Stimulated activated CD4-positive, alpha-beta T cell treated with anti-CD3 and anti-CD28 coated beads, Interleukin-4, amount 100 ng/mL, for 48 hours (primary cell): ENCODE data around the gene ACACA.
"Not testable (repeated sequence)": the region's sequence is repeated elsewhere in the genome, so short reads cannot be mapped to it uniquely, and the experiment has no call there.

Source experiments
- DNase-seq, 2 donors: peaks; one replicate each; pipeline ENCODE4 v3.0.0-alpha.2; 2020; ENCODE audit warnings: low read depth in 2 of 2

ACACA gene

GRCh38 chr17:37406635-37407461, at the start of gene ACACA, which contains the start of gene TADA2A:
ACACA (minus strand) TSS chr17:37406836; CDS start chr17:37406299, 537 bp downstream.
TADA2A (plus strand) TSS chr17:37406886; CDS start chr17:37411366, 4,480 bp downstream.
- DNase-seq, result peak; percentile 61 to 76

- no peak for DNase-seq
Measured at GRCh38 chr17:37450112-37450511, 43.5 kb upstream of the ACACA start.

GRCh38 chr17:37447641-37448040, 41.0 kb upstream of the ACACA start:
- DNase-seq, result no peak

- DNase-seq, result no peak
Measured at GRCh38 chr17:37446027-37446426, 39.4 kb upstream of the ACACA start.

GRCh38 chr17:37441369-37442014, 34.9 kb upstream of the ACACA start:
- not testable (repeated sequence) for DNase-seq

GRCh38 chr17:37440424-37440823, 33.8 kb upstream of the ACACA start:
- no peak for DNase-seq

- no peak for DNase-seq
Measured at GRCh38 chr17:37438141-37438540, 31.5 kb upstream of the ACACA start.

- DNase-seq, result no peak
Measured at GRCh38 chr17:37432671-37433070, 26.0 kb upstream of the ACACA start.

GRCh38 chr17:37430051-37430627, 23.5 kb upstream of the ACACA start:
- DNase-seq, result no peak

- DNase-seq, result no peak
Measured at GRCh38 chr17:37429453-37429852, 22.8 kb upstream of the ACACA start.

- DNase-seq, result no peak
Measured at GRCh38 chr17:37429039-37429438, 22.4 kb upstream of the ACACA start.

- DNase-seq, result no peak
Measured at GRCh38 chr17:37425268-37425667, 18.6 kb upstream of the ACACA start.

GRCh38 chr17:37422971-37423625, 16.5 kb upstream of the ACACA start:
- no peak for DNase-seq

GRCh38 chr17:37417852-37418251, 11.2 kb upstream of the ACACA start:
- no peak for DNase-seq

GRCh38 chr17:37413875-37414519, 7.4 kb upstream of the ACACA start:
- DNase-seq, result no peak

GRCh38 chr17:37410357-37410756, 3.7 kb upstream of the ACACA start:
- no peak for DNase-seq

- DNase-seq, result not testable (repeated sequence)
Measured at GRCh38 chr17:37408145-37408479, 1.5 kb upstream of the ACACA start.

GRCh38 chr17:37405955-37406634, 541 bp downstream of the ACACA start:
- DNase-seq, result no peak

- not testable (repeated sequence) for DNase-seq
Measured at GRCh38 chr17:37405522-37405921, 1.1 kb downstream of the ACACA start.

- DNase-seq, result no peak
Measured at GRCh38 chr17:37400505-37400904, 6.1 kb downstream of the ACACA start.

GRCh38 chr17:37399265-37399803, 7.3 kb downstream of the ACACA start:
- no peak for DNase-seq
